ENCODE results near the gene SORCS2.

DNA sequence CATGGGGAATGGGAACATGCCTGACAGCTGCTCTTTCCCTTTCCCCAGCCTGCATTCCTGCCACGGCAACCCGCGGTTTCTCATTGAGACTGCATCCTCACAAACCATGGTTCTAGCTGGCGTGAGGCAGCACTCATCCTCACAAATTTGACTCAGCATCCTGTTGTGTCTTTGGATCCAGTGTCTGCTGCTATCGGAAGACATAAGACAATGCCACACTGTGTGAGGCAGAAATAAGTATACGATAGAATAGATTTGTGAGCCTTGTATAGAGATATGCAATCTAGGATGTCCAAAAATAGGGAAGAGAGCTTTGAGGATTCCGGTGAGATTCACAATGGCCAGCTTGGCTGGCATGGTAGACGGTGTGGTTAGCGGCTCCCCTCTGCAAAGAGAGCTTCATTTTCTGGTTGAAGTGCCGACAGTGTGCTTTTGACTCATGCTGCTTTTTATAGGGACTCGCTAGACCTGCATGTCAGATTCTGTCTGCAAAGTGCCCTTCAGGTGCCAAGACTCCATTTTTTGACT lies 403.7 kb downstream of the SORCS2 start:
- TF ChIP-seq POLR2AphosphoS5 (IDR thresholded peaks at IDR 0.05; ENCODE audit: low read depth, low read length), result no peak
- TF ChIP-seq, protein P1, sequence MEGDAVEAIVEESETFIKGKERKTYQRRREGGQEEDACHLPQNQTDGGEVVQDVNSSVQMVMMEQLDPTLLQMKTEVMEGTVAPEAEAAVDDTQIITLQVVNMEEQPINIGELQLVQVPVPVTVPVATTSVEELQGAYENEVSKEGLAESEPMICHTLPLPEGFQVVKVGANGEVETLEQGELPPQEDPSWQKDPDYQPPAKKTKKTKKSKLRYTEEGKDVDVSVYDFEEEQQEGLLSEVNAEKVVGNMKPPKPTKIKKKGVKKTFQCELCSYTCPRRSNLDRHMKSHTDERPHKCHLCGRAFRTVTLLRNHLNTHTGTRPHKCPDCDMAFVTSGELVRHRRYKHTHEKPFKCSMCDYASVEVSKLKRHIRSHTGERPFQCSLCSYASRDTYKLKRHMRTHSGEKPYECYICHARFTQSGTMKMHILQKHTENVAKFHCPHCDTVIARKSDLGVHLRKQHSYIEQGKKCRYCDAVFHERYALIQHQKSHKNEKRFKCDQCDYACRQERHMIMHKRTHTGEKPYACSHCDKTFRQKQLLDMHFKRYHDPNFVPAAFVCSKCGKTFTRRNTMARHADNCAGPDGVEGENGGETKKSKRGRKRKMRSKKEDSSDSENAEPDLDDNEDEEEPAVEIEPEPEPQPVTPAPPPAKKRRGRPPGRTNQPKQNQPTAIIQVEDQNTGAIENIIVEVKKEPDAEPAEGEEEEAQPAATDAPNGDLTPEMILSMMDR (IDR thresholded peaks at IDR 0.05), result no peak
- TF ChIP-seq, protein P2, sequence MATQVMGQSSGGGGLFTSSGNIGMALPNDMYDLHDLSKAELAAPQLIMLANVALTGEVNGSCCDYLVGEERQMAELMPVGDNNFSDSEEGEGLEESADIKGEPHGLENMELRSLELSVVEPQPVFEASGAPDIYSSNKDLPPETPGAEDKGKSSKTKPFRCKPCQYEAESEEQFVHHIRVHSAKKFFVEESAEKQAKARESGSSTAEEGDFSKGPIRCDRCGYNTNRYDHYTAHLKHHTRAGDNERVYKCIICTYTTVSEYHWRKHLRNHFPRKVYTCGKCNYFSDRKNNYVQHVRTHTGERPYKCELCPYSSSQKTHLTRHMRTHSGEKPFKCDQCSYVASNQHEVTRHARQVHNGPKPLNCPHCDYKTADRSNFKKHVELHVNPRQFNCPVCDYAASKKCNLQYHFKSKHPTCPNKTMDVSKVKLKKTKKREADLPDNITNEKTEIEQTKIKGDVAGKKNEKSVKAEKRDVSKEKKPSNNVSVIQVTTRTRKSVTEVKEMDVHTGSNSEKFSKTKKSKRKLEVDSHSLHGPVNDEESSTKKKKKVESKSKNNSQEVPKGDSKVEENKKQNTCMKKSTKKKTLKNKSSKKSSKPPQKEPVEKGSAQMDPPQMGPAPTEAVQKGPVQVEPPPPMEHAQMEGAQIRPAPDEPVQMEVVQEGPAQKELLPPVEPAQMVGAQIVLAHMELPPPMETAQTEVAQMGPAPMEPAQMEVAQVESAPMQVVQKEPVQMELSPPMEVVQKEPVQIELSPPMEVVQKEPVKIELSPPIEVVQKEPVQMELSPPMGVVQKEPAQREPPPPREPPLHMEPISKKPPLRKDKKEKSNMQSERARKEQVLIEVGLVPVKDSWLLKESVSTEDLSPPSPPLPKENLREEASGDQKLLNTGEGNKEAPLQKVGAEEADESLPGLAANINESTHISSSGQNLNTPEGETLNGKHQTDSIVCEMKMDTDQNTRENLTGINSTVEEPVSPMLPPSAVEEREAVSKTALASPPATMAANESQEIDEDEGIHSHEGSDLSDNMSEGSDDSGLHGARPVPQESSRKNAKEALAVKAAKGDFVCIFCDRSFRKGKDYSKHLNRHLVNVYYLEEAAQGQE (IDR thresholded peaks at IDR 0.05; ENCODE audit: insufficient read depth in 1 of 2, low read depth in 2 of 2, low read length in 1 of 2), result no peak
- TF ChIP-seq TCF7L2 (IDR thresholded peaks at IDR 0.05; ENCODE audit: low read depth, low read length), result no peak
- no peak for TF ChIP-seq SIN3A (IDR thresholded peaks at IDR 0.05; ENCODE audit: borderline replicate concordance, insufficient read depth, low read depth, low read length)

All from Panc1 (cell line).